HG02588 (cell line): ENCODE measurements around the gene REEP5.
A peak's percentile ranks its signal among the peaks of the same experiment; 100 is the strongest.
"Not testable (repeated sequence)": the region's sequence is repeated elsewhere in the genome, so short reads cannot be mapped to it uniquely, and the experiment has no call there.

Experiments
- ATAC-seq: cut with Tn5 transposase; IDR thresholded peaks from one replicate; pipeline ENCODE4 v1.9.1; 2021; ENCODE audit warnings: mild to moderate bottlenecking, moderate library complexity; ENCODE audit not compliant: unreplicated experiment

Gene REEP5

DNA sequence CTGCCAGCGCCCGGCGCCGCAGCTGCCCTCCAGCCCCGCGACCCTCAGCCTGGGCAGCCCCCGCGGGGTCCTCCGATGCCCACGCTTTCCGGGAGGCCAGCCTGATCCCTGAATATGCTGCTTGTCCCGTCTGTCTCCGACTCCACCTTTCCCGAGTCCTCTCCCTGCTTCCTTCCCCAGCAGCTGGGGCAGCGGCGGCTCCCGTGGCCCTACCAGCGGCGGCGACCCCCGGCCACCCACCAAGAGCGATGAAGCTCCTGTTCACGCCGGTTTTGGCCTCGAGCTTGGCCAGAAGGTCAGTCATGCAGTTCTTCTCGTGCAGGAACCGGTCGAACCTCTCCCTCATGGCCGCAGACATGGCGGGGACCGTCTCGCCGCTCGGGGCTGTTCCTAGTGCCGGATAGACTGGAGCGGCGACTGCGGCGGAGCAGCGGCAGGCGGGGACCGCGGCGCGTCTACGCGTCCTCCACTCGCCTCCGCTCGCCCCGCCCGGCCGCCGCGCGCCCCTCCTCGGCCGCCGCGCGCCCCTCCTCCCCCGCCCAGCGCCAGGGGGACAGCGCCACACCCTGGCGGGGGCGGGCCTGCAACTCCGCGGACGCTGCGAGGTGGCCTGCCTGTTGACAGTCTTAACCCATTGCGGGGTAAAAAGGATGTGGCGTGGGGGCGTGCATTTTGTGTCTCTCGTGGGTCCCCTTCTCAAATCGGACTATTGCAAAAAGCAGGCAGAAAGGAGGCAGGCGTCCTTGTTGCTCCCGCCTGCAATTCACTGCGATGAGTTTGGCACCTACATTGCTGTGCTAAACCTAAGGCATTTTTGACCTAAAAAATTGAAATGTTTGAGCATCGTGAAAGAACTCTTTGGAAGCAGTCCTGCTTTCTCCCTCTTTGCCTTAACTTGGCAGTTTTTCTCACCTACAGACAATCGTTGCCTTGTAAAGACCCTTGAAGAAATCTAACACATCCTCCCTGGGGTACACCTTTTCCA, at the start of gene REEP5:
REEP5 (minus strand) TSS at position 395 of the 985 bp plus-strand sequence; CDS start at position 358, 37 bp downstream.
- ATAC-seq, result peak; percentile 70

DNA sequence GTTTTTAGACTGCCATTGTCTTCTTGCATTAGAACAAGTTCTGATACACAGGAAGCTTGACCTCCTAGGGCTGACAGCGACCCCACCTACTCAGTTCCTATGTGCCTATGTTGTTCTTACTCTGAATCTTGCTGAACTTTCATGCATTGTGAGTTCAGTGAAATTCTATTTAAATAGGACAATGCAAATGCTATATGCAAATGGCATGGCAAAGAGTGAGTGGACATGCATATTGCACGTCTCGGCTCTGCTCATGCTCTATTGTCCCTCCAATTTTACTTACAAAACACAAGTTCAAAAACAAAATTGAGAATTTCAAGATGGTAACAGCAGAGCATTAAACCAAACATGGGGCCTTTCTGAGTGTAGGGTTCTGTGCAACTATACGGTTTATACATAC, 49.2 kb upstream of the REEP5 start:
- ATAC-seq, result no peak

GRCh38 chr5:112968411-112969106, 46.5 kb upstream of the REEP5 start:
- no peak for ATAC-seq

- no peak for ATAC-seq
Measured at GRCh38 chr5:112967520-112968083, 45.6 kb upstream of the REEP5 start.

GRCh38 chr5:112965733-112966306, 43.8 kb upstream of the REEP5 start:
- no peak for ATAC-seq

GRCh38 chr5:112963374-112963733, 41.3 kb upstream of the REEP5 start:
- not testable (repeated sequence) for ATAC-seq

- ATAC-seq, result no peak
Measured at GRCh38 chr5:112960863-112961504, 39.0 kb upstream of the REEP5 start.

DNA sequence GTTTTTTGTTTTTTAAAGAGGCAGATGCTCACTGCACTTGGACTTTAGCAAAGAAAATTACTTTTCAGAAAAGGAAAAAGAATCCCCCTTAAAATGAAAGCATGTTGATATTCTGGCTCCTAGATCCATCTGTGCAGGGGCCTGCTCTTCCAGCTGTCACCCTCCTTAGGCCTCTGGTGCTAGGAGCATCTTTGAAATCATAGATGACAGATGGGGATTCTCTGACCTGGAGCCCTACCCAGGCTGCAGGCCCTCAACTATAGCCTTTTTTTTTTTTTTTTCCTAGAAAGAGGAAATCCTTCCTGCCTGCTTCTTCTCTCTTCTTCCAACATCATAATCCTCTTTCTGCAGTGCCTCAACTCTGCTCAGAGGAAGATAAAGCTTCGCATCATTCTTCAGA, 38.3 kb upstream of the REEP5 start:
- no peak for ATAC-seq

DNA sequence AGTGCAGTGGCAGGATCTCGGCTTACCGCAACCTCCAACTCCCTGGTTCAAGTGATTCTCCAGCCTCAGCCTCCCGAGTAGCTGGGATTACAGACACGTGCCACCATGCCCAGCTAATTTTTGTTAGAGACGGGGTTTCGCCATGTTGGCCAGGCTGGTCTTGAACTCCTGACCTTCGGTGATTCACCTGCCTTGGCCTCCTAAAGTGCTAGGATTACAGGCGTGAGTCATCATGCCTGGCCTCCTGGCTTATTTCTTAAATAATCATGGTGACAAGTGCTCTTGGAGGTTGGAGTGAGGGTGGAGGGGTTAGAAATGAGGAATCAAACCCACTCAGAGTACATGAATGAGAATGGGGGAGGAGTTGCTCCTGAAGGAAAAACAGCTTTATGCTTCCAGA, 37.8 kb upstream of the REEP5 start:
- ATAC-seq, result not testable (repeated sequence)

GRCh38 chr5:112958093-112959088, 36.4 kb upstream of the REEP5 start:
- ATAC-seq, result peak; percentile 91

DNA sequence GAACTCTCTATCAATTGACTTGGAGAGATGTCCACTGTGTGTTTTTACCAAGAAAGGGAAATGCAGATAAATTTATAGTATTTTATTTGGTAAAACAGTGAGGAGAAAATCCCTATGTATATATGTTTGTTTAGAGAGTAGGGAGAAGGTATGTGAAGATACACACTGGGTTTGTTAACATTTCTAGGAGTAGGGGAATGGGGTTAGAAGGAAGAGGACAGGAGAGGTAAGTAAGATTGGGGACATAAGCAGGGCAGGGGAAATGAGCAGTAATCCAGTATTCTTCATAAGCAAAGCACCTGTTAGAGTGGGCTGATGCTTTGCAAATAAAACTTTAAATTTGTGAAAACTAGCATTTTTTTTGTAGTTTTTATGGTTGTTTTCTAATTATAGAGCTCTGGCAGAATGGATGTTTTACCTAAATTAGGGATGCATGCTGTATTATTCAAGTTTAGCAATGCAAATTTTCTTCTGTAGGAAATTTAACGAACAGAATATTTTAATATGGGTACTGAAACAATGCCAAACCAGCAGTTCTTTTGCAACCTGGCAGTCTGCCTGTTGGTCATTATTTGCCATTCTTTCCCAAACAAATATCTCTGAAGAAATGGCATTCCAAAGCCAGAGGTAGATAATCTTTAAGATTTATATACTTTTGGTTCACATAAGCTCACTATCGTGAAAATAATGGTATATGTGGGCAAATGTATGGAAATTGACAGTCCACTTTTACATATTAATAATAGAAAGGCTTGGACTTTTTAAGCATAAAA, 35.2 kb upstream of the REEP5 start:
- no peak for ATAC-seq

GRCh38 chr5:112956606-112957005, 34.6 kb upstream of the REEP5 start:
- ATAC-seq, result no peak

- peak; percentile 91 for ATAC-seq
Measured at GRCh38 chr5:112951124-112951702, 29.2 kb upstream of the REEP5 start.

DNA sequence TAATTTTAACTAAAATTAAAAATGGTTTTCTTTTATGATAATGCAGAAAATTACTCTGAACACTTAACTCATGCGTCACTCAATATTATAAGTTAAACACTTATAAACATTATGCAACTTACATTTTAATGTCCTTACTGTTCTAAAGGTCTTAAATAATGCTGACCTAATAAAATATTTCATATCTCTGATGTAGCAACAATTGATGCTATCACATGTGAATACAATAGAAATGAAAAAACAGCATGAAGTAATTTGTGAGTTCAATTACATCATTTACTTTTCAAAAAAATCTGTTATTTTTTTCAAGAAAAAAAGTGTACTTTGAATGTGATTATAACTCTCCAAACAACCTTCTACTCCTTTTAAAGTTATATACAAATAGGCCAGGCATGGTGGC, 26.4 kb upstream of the REEP5 start:
- ATAC-seq, result no peak

DNA sequence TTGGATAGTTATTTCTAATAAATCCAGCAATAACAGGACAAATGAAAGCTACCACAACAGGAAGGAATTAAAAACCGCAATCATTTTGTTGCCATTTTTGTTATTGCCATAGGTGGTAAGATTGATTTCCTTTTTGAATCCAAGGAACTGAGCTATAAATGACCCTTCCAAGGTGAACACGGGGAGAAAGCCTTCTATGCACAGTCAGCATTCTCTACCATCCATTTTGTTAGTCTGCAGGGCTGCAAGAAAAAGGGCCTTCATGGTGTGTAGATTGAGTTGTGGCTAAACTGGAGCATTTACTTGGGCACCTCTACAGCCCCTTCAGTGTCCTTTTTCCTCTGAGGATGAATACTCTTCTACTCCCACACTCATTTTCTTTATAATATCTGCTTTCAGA, 18.6 kb upstream of the REEP5 start:
- ATAC-seq, result no peak

DNA sequence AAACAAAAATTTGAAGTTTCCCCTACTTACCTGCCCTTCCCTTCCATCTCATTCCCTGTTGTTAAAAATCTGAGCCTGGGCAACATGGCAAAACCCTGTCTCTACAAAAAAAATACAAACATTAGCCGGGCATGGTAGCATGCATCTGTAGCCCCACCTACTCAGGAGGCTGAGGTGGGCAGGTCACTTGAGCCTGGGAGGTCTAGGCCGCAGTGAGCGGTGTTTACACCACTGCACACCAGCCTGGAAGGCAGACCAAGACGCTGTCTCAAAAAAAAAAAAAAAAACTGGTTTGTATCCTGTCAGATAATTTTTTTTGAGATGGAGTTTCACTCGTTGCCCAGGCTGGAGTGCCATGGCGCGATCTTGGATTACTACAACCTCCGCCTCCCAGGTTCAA, 16.3 kb upstream of the REEP5 start:
- ATAC-seq, result no peak

DNA sequence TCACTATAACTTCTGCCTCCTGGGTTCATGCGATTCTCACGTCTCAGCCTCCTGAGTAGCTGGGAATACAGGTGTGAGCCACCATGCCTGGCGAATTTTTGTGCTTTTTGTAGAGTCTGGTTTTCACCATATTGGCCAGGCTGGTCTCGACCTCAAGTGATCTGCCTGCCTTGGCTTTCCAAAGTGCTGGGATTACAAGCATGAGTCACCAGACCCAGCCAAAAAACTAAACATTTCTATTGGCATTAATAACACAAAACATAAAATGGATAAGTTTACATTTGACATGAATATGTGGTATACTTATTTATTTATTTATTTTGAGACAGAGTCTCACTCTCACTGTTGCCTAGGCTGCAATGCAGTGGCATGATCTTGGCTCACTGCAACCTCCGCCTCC, 13.6 kb upstream of the REEP5 start:
- ATAC-seq, result no peak

GRCh38 chr5:112934366-112934663, 12.3 kb upstream of the REEP5 start:
- ATAC-seq, result no peak
